GM12878 (cell line): ENCODE data around the gene BCAT1. TPM values are rescaled to one million over a fixed set of nuclear protein-coding genes. Genes with fewer than 3 reads are reported as not detected.

Source experiments
- CREB1 ChIP-seq: IDR thresholded peaks from 2 replicates; pipeline ENCODE4 v1.6.1; 2012; ENCODE audit warnings: low read depth, mild to moderate bottlenecking, inconsistent platforms
- ETV6 ChIP-seq, 2 experiments: fragments of 450-650 bp in 1 of 2; IDR thresholded peaks in 1 of 2; conservative IDR thresholded peaks in 1 of 2; 2 replicates each; pipeline ENCODE4 v1.6.1; 2014; ENCODE audit warnings: antibody characterized with exemption in 1 of 2, borderline replicate concordance in 1 of 2, low read depth in 1 of 2, mild to moderate bottlenecking in 1 of 2, moderate library complexity in 1 of 2
- GATAD2B ChIP-seq: fragments of 450-650 bp; conservative IDR thresholded peaks from 2 replicates; pipeline ENCODE4 v1.6.1; 2017; ENCODE audit warnings: low read depth, mild to moderate bottlenecking, moderate library complexity
- IKZF2 ChIP-seq, 2 experiments: fragments of 450-650 bp; IDR thresholded peaks; 2 replicates each; pipeline ENCODE4 v1.6.1; 2017; ENCODE audit warnings: mild to moderate bottlenecking in 2 of 2, moderate library complexity in 2 of 2
- IRF4 ChIP-seq: IDR thresholded peaks from 2 replicates; pipeline ENCODE4 v1.6.1; 2011; ENCODE audit warnings: low read depth, low read length
- MLLT1 ChIP-seq: fragments of 450-650 bp; IDR thresholded peaks from 2 replicates; pipeline ENCODE4 v1.6.1; 2016; ENCODE audit warnings: mild to moderate bottlenecking
- MTA2 ChIP-seq: fragments of 450-650 bp; IDR thresholded peaks from 2 replicates; pipeline ENCODE4 v1.6.1; 2016; ENCODE audit warnings: low read depth, mild to moderate bottlenecking, moderate library complexity
- MYC ChIP-seq: IDR thresholded peaks from 2 replicates; pipeline ENCODE4 v1.6.1; 2011; ENCODE audit warnings: mild to moderate bottlenecking, low read length, moderate library complexity, inconsistent platforms; ENCODE audit not compliant: insufficient read depth, insufficient replicate concordance, insufficient read length, severe bottlenecking
- POLR2AphosphoS5 ChIP-seq: IDR thresholded peaks from 2 replicates; pipeline ENCODE4 v1.6.1; 2011; ENCODE audit warnings: mild to moderate bottlenecking, low read length, inconsistent platforms
- RAD51 ChIP-seq: fragments of 450-650 bp; IDR thresholded peaks from 2 replicates; pipeline ENCODE4 v1.6.1; 2016; ENCODE audit warnings: moderate library complexity, mild to moderate bottlenecking, inconsistent platforms
- RB1 ChIP-seq: fragments of 450-650 bp; formaldehyde crosslinking; IDR thresholded peaks from 2 replicates; pipeline ENCODE4 v1.6.1; 2017; ENCODE audit warnings: mild to moderate bottlenecking, borderline replicate concordance
- RBBP5 ChIP-seq: fragments of 200-600 bp; sonication (generic); conservative IDR thresholded peaks from 2 replicates; pipeline ENCODE4 v1.6.1; 2016
- RCOR1 ChIP-seq: conservative IDR thresholded peaks from 2 replicates; pipeline ENCODE4 v1.6.1; 2012; ENCODE audit warnings: low read depth, low read length, improper control_type of control experiment
- RELA ChIP-seq: fragments of 450-650 bp; IDR thresholded peaks from 2 replicates; pipeline ENCODE4 v1.8.0; 2014; ENCODE audit warnings: borderline replicate concordance; ENCODE audit not compliant: partially characterized antibody
- SKIL ChIP-seq: fragments of 450-650 bp; IDR thresholded peaks from 2 replicates; pipeline ENCODE4 v1.6.1; 2017; ENCODE audit warnings: mild to moderate bottlenecking, low read depth, inconsistent platforms; ENCODE audit not compliant: poor library complexity, severe bottlenecking
- SP1 ChIP-seq: IDR thresholded peaks from one replicate; pipeline ENCODE4 v1.6.1; 2011; ENCODE audit warnings: low read depth, low read length
- TBL1XR1 ChIP-seq: IDR thresholded peaks from 2 replicates; pipeline ENCODE4 v1.6.1; 2012; ENCODE audit warnings: low read depth, low read length, improper control_type of control experiment
- TCF12 ChIP-seq: IDR thresholded peaks from 2 replicates; pipeline ENCODE4 v1.6.1; 2011; ENCODE audit warnings: low read depth, mild to moderate bottlenecking, low read length
- TCF3 ChIP-seq: IDR thresholded peaks from 2 replicates; pipeline ENCODE4 v1.6.1; 2012; ENCODE audit warnings: low read depth, mild to moderate bottlenecking, low read length, borderline replicate concordance; ENCODE audit not compliant: insufficient read depth
- TCF7 ChIP-seq: IDR thresholded peaks from 2 replicates; pipeline ENCODE4 v1.6.1; 2014; ENCODE audit warnings: antibody characterized with exemption, borderline replicate concordance
- ZBTB33 ChIP-seq: fragments of 450-650 bp; IDR thresholded peaks from 2 replicates; pipeline ENCODE4 v1.6.1; 2017; ENCODE audit warnings: mild to moderate bottlenecking
- ZSCAN29 ChIP-seq: fragments of 450-650 bp; IDR thresholded peaks from 2 replicates; pipeline ENCODE4 v1.6.1; 2017; ENCODE audit warnings: mild to moderate bottlenecking, moderate library complexity
- polyA plus RNA-seq, 11 experiments: library from polyadenylated mRNA; depleted of rRNA in 4 of 11; unstranded in 6 of 11; stranded (reverse) in 5 of 11; fragments of >200 nt; fragmentation: Nextera tagmentation in 4 of 11; fragmentation: Illumina TruSeq in 1 of 11; extraction: Ambion mirVana in 4 of 11; extraction: Trizol in 1 of 11; gene quantifications; 1 replicate in 1 of 11; 2 replicates in 10 of 11; pipeline versions ENCODE4 v1.2.1 to v1.2.3, GENCODE V29; 2011 to 2016; ENCODE audit warnings: inconsistent platforms in 2 of 11, missing spikeins in 2 of 11, low read depth in 1 of 11
- total RNA-seq, 4 experiments: library from RNA; depleted of rRNA in 3 of 4; stranded (reverse); fragments of >200 nt in 3 of 4; fragmentation: Illumina TruSeq in 1 of 4; extraction: Trizol in 1 of 4; gene quantifications; 2 replicates each; pipeline versions ENCODE4 v1.2.1 to v1.2.3, GENCODE V29; 2013 to 2021
- TF ChIP-seq, protein P1 (sequence below), 3 experiments: IDR thresholded peaks in 2 of 3; conservative IDR thresholded peaks in 1 of 3; 2 replicates each; pipeline ENCODE4 v1.5.1; 2011; ENCODE audit warnings: low read depth in 3 of 3, low read length in 3 of 3, mild to moderate bottlenecking in 3 of 3, control low read depth in 2 of 3, moderate library complexity in 2 of 3, inconsistent platforms in 1 of 3, mixed read lengths in 1 of 3; ENCODE audit not compliant: control insufficient read depth in 2 of 3, insufficient read depth in 1 of 3; ENCODE audit errors: extremely low read depth in 1 of 3

BCAT1 gene
- total and polyA plus RNA-seq, 10 of the 15 experiments (the other 5 are each of a cell fraction or from before 2014, with no cell fraction given), result 26.2 to 187 (median 81.9) TPM

DNA sequence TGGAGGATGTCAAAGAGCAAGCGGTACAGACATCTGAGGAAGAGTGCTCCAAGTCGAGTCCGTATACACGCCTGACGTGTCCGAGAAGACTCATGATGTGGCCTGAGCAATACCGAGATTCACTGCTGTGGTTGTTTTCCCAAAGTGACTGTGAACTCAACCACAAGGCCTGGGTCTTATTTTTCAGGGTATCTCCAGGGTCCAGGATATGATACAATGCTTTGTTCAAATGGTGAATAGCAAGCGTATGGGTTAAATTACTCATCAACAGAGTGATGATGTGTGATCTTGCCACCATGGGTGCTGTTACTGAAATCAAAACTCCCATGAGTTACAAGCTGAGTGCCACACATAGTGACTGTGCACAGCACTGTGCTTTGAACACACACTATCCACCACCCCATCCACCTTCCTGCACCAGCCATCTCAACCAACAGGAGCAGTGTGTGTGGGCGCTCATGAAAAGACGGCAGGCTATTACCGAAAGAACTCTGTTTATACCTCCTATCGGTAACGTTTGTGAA, 109.6 kb downstream of the BCAT1 start (continued):
- peak; percentile 94 for TF ChIP-seq MLLT1
- no peak for TF ChIP-seq ZBTB33
- TF ChIP-seq, protein P1, sequence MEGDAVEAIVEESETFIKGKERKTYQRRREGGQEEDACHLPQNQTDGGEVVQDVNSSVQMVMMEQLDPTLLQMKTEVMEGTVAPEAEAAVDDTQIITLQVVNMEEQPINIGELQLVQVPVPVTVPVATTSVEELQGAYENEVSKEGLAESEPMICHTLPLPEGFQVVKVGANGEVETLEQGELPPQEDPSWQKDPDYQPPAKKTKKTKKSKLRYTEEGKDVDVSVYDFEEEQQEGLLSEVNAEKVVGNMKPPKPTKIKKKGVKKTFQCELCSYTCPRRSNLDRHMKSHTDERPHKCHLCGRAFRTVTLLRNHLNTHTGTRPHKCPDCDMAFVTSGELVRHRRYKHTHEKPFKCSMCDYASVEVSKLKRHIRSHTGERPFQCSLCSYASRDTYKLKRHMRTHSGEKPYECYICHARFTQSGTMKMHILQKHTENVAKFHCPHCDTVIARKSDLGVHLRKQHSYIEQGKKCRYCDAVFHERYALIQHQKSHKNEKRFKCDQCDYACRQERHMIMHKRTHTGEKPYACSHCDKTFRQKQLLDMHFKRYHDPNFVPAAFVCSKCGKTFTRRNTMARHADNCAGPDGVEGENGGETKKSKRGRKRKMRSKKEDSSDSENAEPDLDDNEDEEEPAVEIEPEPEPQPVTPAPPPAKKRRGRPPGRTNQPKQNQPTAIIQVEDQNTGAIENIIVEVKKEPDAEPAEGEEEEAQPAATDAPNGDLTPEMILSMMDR (IDR thresholded peaks at IDR 0.05 in 2 of 3, conservative IDR thresholded peaks at IDR 0.05 in 1 of 3; ENCODE audit: control insufficient read depth in 2 of 3, extremely low read depth in 1 of 3, insufficient read depth in 1 of 3, low read depth in 3 of 3, low read length in 3 of 3), result no peak
- TF ChIP-seq IRF4, result peak; percentile 99
- peak; percentile 98 for TF ChIP-seq TCF7
- TF ChIP-seq RBBP5, result no peak
- peak; percentile 73; the same call in 1 of the 2 replicates for TF ChIP-seq ZSCAN29
- peak; percentile 89 for TF ChIP-seq CREB1
- peak in 1 of 2 experiments; percentile 96; a peak in 2 of 4 replicates for TF ChIP-seq ETV6 (conservative IDR thresholded peaks at IDR 0.05 in 1 of 2, IDR thresholded peaks at IDR 0.05 in 1 of 2; ENCODE audit: borderline replicate concordance in 1 of 2, low read depth in 1 of 2)
- TF ChIP-seq MYC, result no peak
- TF ChIP-seq GATAD2B, result peak; percentile 96
- peak; percentile 97 for TF ChIP-seq SKIL
- TF ChIP-seq RAD51, result peak; percentile 41; the same call in 1 of the 2 replicates
- peak; percentile 87 for TF ChIP-seq TCF12
- TF ChIP-seq RELA, result peak; percentile 95
- peak; percentile 99 for TF ChIP-seq MTA2
- TF ChIP-seq TCF3, result peak; percentile 96; the same call in 1 of the 2 replicates
- peak; percentile 78 for TF ChIP-seq POLR2AphosphoS5
- peak; percentile 94 for TF ChIP-seq TBL1XR1
- peak; percentile 49; the same call in 1 of the 2 replicates for TF ChIP-seq RCOR1
- peak; percentile 89 for TF ChIP-seq SP1
- no peak for TF ChIP-seq RB1
- TF ChIP-seq IKZF2 (IDR thresholded peaks at IDR 0.05), result peak; percentile 100
